Activated naive CD4-positive, alpha-beta T cell treated with anti-CD3 and anti-CD28 coated beads, Interleukin-2, amount 50 U/mL, for 24 hours (primary cell): ENCODE measurements around the gene NLGN1.

Source experiments
- H3K27ac Mint-ChIP-seq: one replicate; pipeline ENCODE4 v1.8.0; 2021; ENCODE audit warnings: mild to moderate bottlenecking, mixed read lengths
- H3K27me3 Mint-ChIP-seq: one replicate; pipeline ENCODE4 v1.8.0; 2021; ENCODE audit warnings: mixed read lengths
- H3K36me3 Mint-ChIP-seq: one replicate; pipeline ENCODE4 v1.8.0; 2021; ENCODE audit warnings: mixed read lengths
- H3K4me1 Mint-ChIP-seq: one replicate; pipeline ENCODE4 v1.8.0; 2021; ENCODE audit warnings: mixed read lengths
- H3K4me3 Mint-ChIP-seq: one replicate; pipeline ENCODE4 v1.8.0; 2021; ENCODE audit warnings: mild to moderate bottlenecking, mixed read lengths
- H3K9me3 Mint-ChIP-seq: one replicate; pipeline ENCODE4 v1.8.0; 2021; ENCODE audit warnings: mixed read lengths

Gene NLGN1

GRCh38 chr3:173770011-173770410 is 372.5 kb downstream of the NLGN1 start:
- no peak overlapping the region for H3K27ac Mint-ChIP-seq
- peaks cover 5% of the 10 kb centered on the region for H3K9me3 Mint-ChIP-seq
- H3K4me1 Mint-ChIP-seq = no peaks in the 10 kb centered on the region
- H3K4me3 Mint-ChIP-seq = no peak overlapping the region
- peaks cover 2% of the 10 kb centered on the region for H3K27me3 Mint-ChIP-seq
- no peaks in the 10 kb centered on the region for H3K36me3 Mint-ChIP-seq

GRCh38 chr3:173770796-173771573 is 373.4 kb downstream of the NLGN1 start:
- peaks cover 2% of the 10 kb centered on the region for H3K27me3 Mint-ChIP-seq
- no peak overlapping the region for H3K4me3 Mint-ChIP-seq
- peaks cover 5% of the 10 kb centered on the region for H3K9me3 Mint-ChIP-seq
- H3K4me1 Mint-ChIP-seq = no peaks in the 10 kb centered on the region
- H3K27ac Mint-ChIP-seq = no peak overlapping the region
- H3K36me3 Mint-ChIP-seq = no peaks in the 10 kb centered on the region

GRCh38 chr3:173773800-173774199 is 376.3 kb downstream of the NLGN1 start:
- Mint-ChIP-seq H3K9me3 (peaks cover 5% of the 10 kb centered on the region), H3K36me3 (no peaks in the 10 kb centered on the region), H3K27me3 (no peaks in the 10 kb centered on the region), H3K27ac (no peak overlapping the region), H3K4me3 (no peak overlapping the region), H3K4me1 (no peaks in the 10 kb centered on the region)

- no peaks in the 10 kb centered on the region for H3K36me3 Mint-ChIP-seq
These were observed 376.8 kb downstream of the NLGN1 start for GRCh38 chr3:173774294-173774693.

GRCh38 chr3:173778251-173778650 is 380.7 kb downstream of the NLGN1 start:
- H3K4me3 Mint-ChIP-seq = no peak overlapping the region
- H3K27me3 Mint-ChIP-seq = no peaks in the 10 kb centered on the region
- no peaks in the 10 kb centered on the region for H3K36me3 Mint-ChIP-seq
- H3K4me1 Mint-ChIP-seq = no peaks in the 10 kb centered on the region
- no peak overlapping the region for H3K27ac Mint-ChIP-seq
- H3K9me3 Mint-ChIP-seq = no peaks in the 10 kb centered on the region

More at GRCh38 chr3:173774294-173774693, 376.8 kb downstream of the NLGN1 start:
- Mint-ChIP-seq H3K4me1 (no peaks in the 10 kb centered on the region), H3K27ac (no peak overlapping the region), H3K4me3 (no peak overlapping the region), H3K27me3 (no peaks in the 10 kb centered on the region), H3K9me3 (peaks cover 5% of the 10 kb centered on the region)

GRCh38 chr3:173780067-173780466 is 382.5 kb downstream of the NLGN1 start:
- Mint-ChIP-seq H3K27me3 (no peaks in the 10 kb centered on the region), H3K4me1 (no peaks in the 10 kb centered on the region), H3K9me3 (no peaks in the 10 kb centered on the region), H3K4me3 (no peak overlapping the region), H3K36me3 (no peaks in the 10 kb centered on the region), H3K27ac (no peak overlapping the region)

- H3K4me1 Mint-ChIP-seq = no peaks in the 10 kb centered on the region
- no peaks in the 10 kb centered on the region for H3K36me3 Mint-ChIP-seq
- no peaks in the 10 kb centered on the region for H3K9me3 Mint-ChIP-seq
- no peak overlapping the region for H3K4me3 Mint-ChIP-seq
- H3K27me3 Mint-ChIP-seq = no peaks in the 10 kb centered on the region
- no peak overlapping the region for H3K27ac Mint-ChIP-seq
These were observed 387.5 kb downstream of the NLGN1 start for GRCh38 chr3:173785004-173785403.

- Mint-ChIP-seq H3K36me3 (no peaks in the 10 kb centered on the region), H3K4me1 (no peaks in the 10 kb centered on the region), H3K27ac (no peak overlapping the region), H3K4me3 (no peak overlapping the region), H3K27me3 (no peaks in the 10 kb centered on the region), H3K9me3 (peaks cover 5% of the 10 kb centered on the region)
These were observed 392.1 kb downstream of the NLGN1 start for GRCh38 chr3:173789530-173790162.

GRCh38 chr3:173793963-173794362 is 396.4 kb downstream of the NLGN1 start:
- Mint-ChIP-seq H3K27me3 (no peaks in the 10 kb centered on the region), H3K4me3 (no peak overlapping the region), H3K36me3 (no peaks in the 10 kb centered on the region), H3K27ac (no peak overlapping the region), H3K4me1 (no peaks in the 10 kb centered on the region), H3K9me3 (peaks cover 5% of the 10 kb centered on the region)

- H3K27me3 Mint-ChIP-seq = no peaks in the 10 kb centered on the region
- H3K27ac Mint-ChIP-seq = no peak overlapping the region
- no peaks in the 10 kb centered on the region for H3K36me3 Mint-ChIP-seq
- H3K9me3 Mint-ChIP-seq = peaks cover 5% of the 10 kb centered on the region
- H3K4me3 Mint-ChIP-seq = no peak overlapping the region
- H3K4me1 Mint-ChIP-seq = no peaks in the 10 kb centered on the region
These were observed 398.9 kb downstream of the NLGN1 start for GRCh38 chr3:173796405-173796804.

- H3K4me3 Mint-ChIP-seq = no peak overlapping the region
- H3K27me3 Mint-ChIP-seq = no peaks in the 10 kb centered on the region
- peaks cover 5% of the 10 kb centered on the region for H3K9me3 Mint-ChIP-seq
- no peaks in the 10 kb centered on the region for H3K4me1 Mint-ChIP-seq
- H3K27ac Mint-ChIP-seq = no peak overlapping the region
- no peaks in the 10 kb centered on the region for H3K36me3 Mint-ChIP-seq
These were observed 399.3 kb downstream of the NLGN1 start for GRCh38 chr3:173796890-173797289.

- Mint-ChIP-seq H3K9me3 (no peaks in the 10 kb centered on the region), H3K27ac (no peak overlapping the region), H3K36me3 (no peaks in the 10 kb centered on the region), H3K27me3 (no peaks in the 10 kb centered on the region), H3K4me1 (no peaks in the 10 kb centered on the region), H3K4me3 (no peak overlapping the region)
These were observed 401.7 kb downstream of the NLGN1 start for GRCh38 chr3:173799060-173799816.

- H3K9me3 Mint-ChIP-seq = no peaks in the 10 kb centered on the region
- H3K36me3 Mint-ChIP-seq = no peaks in the 10 kb centered on the region
- H3K27me3 Mint-ChIP-seq = no peaks in the 10 kb centered on the region
- no peak overlapping the region for H3K27ac Mint-ChIP-seq
- no peak overlapping the region for H3K4me3 Mint-ChIP-seq
- no peaks in the 10 kb centered on the region for H3K4me1 Mint-ChIP-seq
These were observed 402.6 kb downstream of the NLGN1 start for GRCh38 chr3:173800154-173800553.

GRCh38 chr3:173814809-173815208 is 417.3 kb downstream of the NLGN1 start:
- Mint-ChIP-seq H3K9me3 (no peaks in the 10 kb centered on the region), H3K27me3 (no peaks in the 10 kb centered on the region), H3K27ac (no peak overlapping the region), H3K4me3 (no peak overlapping the region), H3K36me3 (no peaks in the 10 kb centered on the region), H3K4me1 (no peaks in the 10 kb centered on the region)

GRCh38 chr3:173819368-173819767 is 421.8 kb downstream of the NLGN1 start:
- Mint-ChIP-seq H3K4me3 (no peak overlapping the region), H3K9me3 (no peaks in the 10 kb centered on the region), H3K4me1 (no peaks in the 10 kb centered on the region), H3K27me3 (no peaks in the 10 kb centered on the region), H3K36me3 (no peaks in the 10 kb centered on the region), H3K27ac (no peak overlapping the region)

GRCh38 chr3:173823911-173824460 is 426.4 kb downstream of the NLGN1 start:
- H3K4me1 Mint-ChIP-seq = no peaks in the 10 kb centered on the region
- no peak overlapping the region for H3K27ac Mint-ChIP-seq
- H3K4me3 Mint-ChIP-seq = no peak overlapping the region
- H3K36me3 Mint-ChIP-seq = no peaks in the 10 kb centered on the region
- H3K27me3 Mint-ChIP-seq = no peaks in the 10 kb centered on the region
- H3K9me3 Mint-ChIP-seq = no peaks in the 10 kb centered on the region
